Activated T-cell treated with anti-CD3 and anti-CD28 coated beads for 48 hours (primary cell): Measurements from ENCODE around the gene MYO16.
"Not testable (repeated sequence)": the region's sequence is repeated elsewhere in the genome, so short reads cannot be mapped to it uniquely, and the experiment has no call there.

Source experiments
- DNase-seq: peaks from one replicate; pipeline ENCODE4 v3.0.0-alpha.2; 2020; ENCODE audit warnings: low read depth

Gene MYO16

GRCh38 chr13:108742701-108743451, 113.5 kb downstream of the MYO16 start:
- DNase-seq = no peak

- DNase-seq = no peak
Measured at GRCh38 chr13:108743522-108743921, 114.1 kb downstream of the MYO16 start.

GRCh38 chr13:108747843-108748242, 118.4 kb downstream of the MYO16 start:
- no peak for DNase-seq

GRCh38 chr13:108752276-108752675, 122.9 kb downstream of the MYO16 start:
- DNase-seq = no peak

GRCh38 chr13:108755083-108755482, 125.7 kb downstream of the MYO16 start:
- no peak for DNase-seq

GRCh38 chr13:108760129-108760528, 130.7 kb downstream of the MYO16 start:
- DNase-seq = no peak

GRCh38 chr13:108760541-108760940, 131.1 kb downstream of the MYO16 start:
- no peak for DNase-seq

- no peak for DNase-seq
Measured at GRCh38 chr13:108768035-108768434, 138.6 kb downstream of the MYO16 start.

GRCh38 chr13:108769213-108770070, 140.0 kb downstream of the MYO16 start:
- DNase-seq = no peak

- no peak for DNase-seq
Measured at GRCh38 chr13:108775597-108775996, 146.2 kb downstream of the MYO16 start.

GRCh38 chr13:108776650-108777049, 147.2 kb downstream of the MYO16 start:
- DNase-seq = no peak

- DNase-seq = no peak
Measured at GRCh38 chr13:108777421-108778420, 148.3 kb downstream of the MYO16 start.

GRCh38 chr13:108779308-108779707, 149.9 kb downstream of the MYO16 start:
- DNase-seq = no peak

- no peak for DNase-seq
Measured at GRCh38 chr13:108780706-108781105, 151.3 kb downstream of the MYO16 start.

- no peak for DNase-seq
Measured at GRCh38 chr13:108781312-108781711, 151.9 kb downstream of the MYO16 start.

GRCh38 chr13:108782480-108782879, 153.1 kb downstream of the MYO16 start:
- DNase-seq = not testable (repeated sequence)

GRCh38 chr13:108785844-108786243, 156.4 kb downstream of the MYO16 start:
- DNase-seq = no peak

GRCh38 chr13:108786456-108787200, 157.2 kb downstream of the MYO16 start:
- no peak for DNase-seq

- no peak for DNase-seq
Measured at GRCh38 chr13:108787700-108788414, 158.4 kb downstream of the MYO16 start.

- no peak for DNase-seq
Measured at GRCh38 chr13:108789476-108789875, 160.1 kb downstream of the MYO16 start.

GRCh38 chr13:108795841-108796240, 166.4 kb downstream of the MYO16 start:
- DNase-seq = no peak
